ENCODE data around the gene FASTK. TPM values are rescaled to one million over a fixed set of nuclear protein-coding genes. Genes with fewer than 3 reads are reported as not detected.

FASTK gene
- total RNA-seq, 1 donor from 2014 or later: 56.1 TPM

DNA sequence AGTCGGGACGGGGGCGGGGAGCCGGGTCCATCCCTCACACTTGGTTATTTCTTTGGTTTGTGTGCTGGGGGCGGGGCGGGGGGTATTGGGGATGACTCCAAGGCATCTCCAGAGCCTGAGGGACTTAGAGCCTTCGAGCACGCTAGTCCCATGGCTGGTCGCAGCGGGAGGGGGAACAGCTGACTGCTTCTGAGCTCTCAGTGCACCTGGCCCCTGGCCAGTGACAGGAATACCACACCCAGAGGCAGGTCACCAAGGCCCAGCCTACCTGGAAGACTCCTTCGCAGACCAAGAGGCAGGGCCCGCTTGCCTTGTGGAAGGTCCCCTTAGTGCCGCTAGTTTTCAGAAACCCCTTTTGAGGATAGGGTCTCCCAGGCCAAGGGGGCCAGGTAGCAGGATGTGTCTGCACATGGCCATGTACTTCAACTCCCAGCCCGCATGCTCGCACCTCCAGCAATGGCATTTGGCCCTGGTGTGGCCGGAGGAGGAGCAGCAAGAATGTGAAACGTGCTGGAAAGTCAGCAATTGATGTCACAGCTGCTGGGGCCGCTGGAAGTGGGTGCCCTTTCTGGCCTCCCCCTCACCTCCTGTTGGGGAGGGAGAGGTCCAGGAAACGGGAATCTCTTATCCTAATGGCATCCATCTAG, 46.0 kb upstream of the FASTK start:
- H3K4me3 Mint-ChIP-seq (ENCODE audit: unreplicated experiment): peak overlapping the region; percentile 8
- TF ChIP-seq, protein P1, sequence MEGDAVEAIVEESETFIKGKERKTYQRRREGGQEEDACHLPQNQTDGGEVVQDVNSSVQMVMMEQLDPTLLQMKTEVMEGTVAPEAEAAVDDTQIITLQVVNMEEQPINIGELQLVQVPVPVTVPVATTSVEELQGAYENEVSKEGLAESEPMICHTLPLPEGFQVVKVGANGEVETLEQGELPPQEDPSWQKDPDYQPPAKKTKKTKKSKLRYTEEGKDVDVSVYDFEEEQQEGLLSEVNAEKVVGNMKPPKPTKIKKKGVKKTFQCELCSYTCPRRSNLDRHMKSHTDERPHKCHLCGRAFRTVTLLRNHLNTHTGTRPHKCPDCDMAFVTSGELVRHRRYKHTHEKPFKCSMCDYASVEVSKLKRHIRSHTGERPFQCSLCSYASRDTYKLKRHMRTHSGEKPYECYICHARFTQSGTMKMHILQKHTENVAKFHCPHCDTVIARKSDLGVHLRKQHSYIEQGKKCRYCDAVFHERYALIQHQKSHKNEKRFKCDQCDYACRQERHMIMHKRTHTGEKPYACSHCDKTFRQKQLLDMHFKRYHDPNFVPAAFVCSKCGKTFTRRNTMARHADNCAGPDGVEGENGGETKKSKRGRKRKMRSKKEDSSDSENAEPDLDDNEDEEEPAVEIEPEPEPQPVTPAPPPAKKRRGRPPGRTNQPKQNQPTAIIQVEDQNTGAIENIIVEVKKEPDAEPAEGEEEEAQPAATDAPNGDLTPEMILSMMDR (IDR thresholded peaks at IDR 0.05; ENCODE audit: insufficient read depth, low read depth, low read length): no peak
- no peak for TF ChIP-seq EZH2 (IDR thresholded peaks at IDR 0.05; ENCODE audit: insufficient read depth, low read length)
- no peak overlapping the region for H3K27ac Mint-ChIP-seq (ENCODE audit: unreplicated experiment)
- Histone ChIP-seq H3K27ac (ENCODE audit: low read depth, low read length) (no peak overlapping the region), H3K9me3 (ENCODE audit: insufficient read depth, low read depth, low read length) (no peaks in the 10 kb centered on the region), H3K27me3 (ENCODE audit: insufficient read depth, low read length) (no peaks in the 10 kb centered on the region), H3K4me3 (ENCODE audit: insufficient read depth, low read depth, low read length) (no peak overlapping the region), H3K4me1 (ENCODE audit: insufficient read depth, low read length) (peaks cover 7% of the 10 kb centered on the region), H3K36me3 (ENCODE audit: insufficient read depth, low read length) (peaks cover 13% of the 10 kb centered on the region), H4K20me1 (ENCODE audit: insufficient read depth, low read length) (peaks cover 65% of the 10 kb centered on the region), H2AFZ (ENCODE audit: low read depth, low read length) (no peak overlapping the region), H3K79me2 (ENCODE audit: insufficient read depth, low read length) (no peaks in the 10 kb centered on the region), H3K9ac (ENCODE audit: low read length) (no peak overlapping the region), H3K4me2 (ENCODE audit: low read length) (no peak overlapping the region)
- H3K9me3 Mint-ChIP-seq (ENCODE audit: unreplicated experiment): no peaks in the 10 kb centered on the region
- peaks cover 9% of the 10 kb centered on the region for H3K4me1 Mint-ChIP-seq (ENCODE audit: low read depth, unreplicated experiment)
- FAIRE-seq (no peak), DNase-seq (ENCODE audit: low read depth) (no peak)
- peaks cover 17% of the 10 kb centered on the region for H3K36me3 Mint-ChIP-seq (ENCODE audit: low read depth, unreplicated experiment)
- no peaks in the 10 kb centered on the region for H3K27me3 Mint-ChIP-seq (ENCODE audit: low read depth, unreplicated experiment)

DNA sequence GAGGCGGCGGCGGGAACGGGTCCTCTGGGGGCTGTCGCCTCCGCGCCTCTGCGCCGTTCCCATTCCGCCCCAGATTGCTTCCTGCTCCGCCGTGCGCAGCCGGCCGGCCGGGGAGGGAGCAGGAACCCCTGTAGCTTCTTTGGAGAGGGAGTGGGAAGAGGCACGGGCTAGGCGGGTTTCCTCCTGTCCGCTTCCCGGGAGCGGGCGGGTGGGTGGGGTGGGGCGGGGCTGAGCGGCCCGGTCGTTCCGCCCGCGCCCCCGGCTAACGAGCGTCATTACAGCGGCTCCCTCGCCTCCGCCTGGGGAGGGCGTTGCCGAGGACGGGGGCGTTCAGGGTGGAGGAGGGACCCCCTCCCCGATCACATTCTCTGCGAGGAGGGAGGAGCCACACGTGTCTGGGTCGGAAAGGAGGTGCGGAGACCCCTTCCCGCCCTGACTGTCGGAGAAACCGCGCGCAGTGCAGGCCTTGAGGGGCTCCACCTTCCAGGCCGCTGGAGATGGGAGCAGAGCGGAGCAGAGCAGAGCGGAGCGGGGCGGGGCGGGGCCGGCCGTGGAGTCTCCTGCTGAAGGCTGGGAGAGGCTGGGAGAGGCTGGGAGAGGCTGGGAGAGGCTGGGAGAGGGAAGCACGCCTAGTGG, 45.4 kb upstream of the FASTK start:
- FAIRE-seq: no peak
- H3K36me3 ChIP-seq (ENCODE audit: insufficient read depth, low read length): peaks cover 13% of the 10 kb centered on the region
- H3K27ac ChIP-seq (ENCODE audit: low read depth, low read length): no peak overlapping the region
- peaks cover 7% of the 10 kb centered on the region for H3K4me1 ChIP-seq (ENCODE audit: insufficient read depth, low read length)
- H3K9me3 ChIP-seq (ENCODE audit: insufficient read depth, low read depth, low read length): no peaks in the 10 kb centered on the region
- TF ChIP-seq, protein P1 (IDR thresholded peaks at IDR 0.05; ENCODE audit: insufficient read depth, low read depth, low read length): no peak
- no peak for TF ChIP-seq EZH2 (IDR thresholded peaks at IDR 0.05; ENCODE audit: insufficient read depth, low read length)
- peaks cover 22% of the 10 kb centered on the region for H3K36me3 Mint-ChIP-seq (ENCODE audit: low read depth, unreplicated experiment)
- peaks cover 9% of the 10 kb centered on the region for H3K4me1 Mint-ChIP-seq (ENCODE audit: low read depth, unreplicated experiment)
- no peak for DNase-seq (ENCODE audit: low read depth)
- peak overlapping the region; percentile 41 for H2AFZ ChIP-seq (ENCODE audit: low read depth, low read length)
- H3K4me3 ChIP-seq (ENCODE audit: insufficient read depth, low read depth, low read length): peak overlapping the region; percentile 50
- peak overlapping the region; percentile 91 for H3K4me2 ChIP-seq (ENCODE audit: low read length)
- peak overlapping the region; percentile 8 for H3K4me3 Mint-ChIP-seq (ENCODE audit: unreplicated experiment)
- peak overlapping the region; percentile 14 for H3K9ac ChIP-seq (ENCODE audit: low read length)
- H3K79me2 ChIP-seq (ENCODE audit: insufficient read depth, low read length): no peaks in the 10 kb centered on the region
- H3K27me3 Mint-ChIP-seq (ENCODE audit: low read depth, unreplicated experiment): no peaks in the 10 kb centered on the region
- no peaks in the 10 kb centered on the region for H3K27me3 ChIP-seq (ENCODE audit: insufficient read depth, low read length)
- H4K20me1 ChIP-seq (ENCODE audit: insufficient read depth, low read length): peaks cover 67% of the 10 kb centered on the region
- H3K27ac Mint-ChIP-seq (ENCODE audit: unreplicated experiment): no peak overlapping the region
- H3K9me3 Mint-ChIP-seq (ENCODE audit: unreplicated experiment): no peaks in the 10 kb centered on the region

DNA sequence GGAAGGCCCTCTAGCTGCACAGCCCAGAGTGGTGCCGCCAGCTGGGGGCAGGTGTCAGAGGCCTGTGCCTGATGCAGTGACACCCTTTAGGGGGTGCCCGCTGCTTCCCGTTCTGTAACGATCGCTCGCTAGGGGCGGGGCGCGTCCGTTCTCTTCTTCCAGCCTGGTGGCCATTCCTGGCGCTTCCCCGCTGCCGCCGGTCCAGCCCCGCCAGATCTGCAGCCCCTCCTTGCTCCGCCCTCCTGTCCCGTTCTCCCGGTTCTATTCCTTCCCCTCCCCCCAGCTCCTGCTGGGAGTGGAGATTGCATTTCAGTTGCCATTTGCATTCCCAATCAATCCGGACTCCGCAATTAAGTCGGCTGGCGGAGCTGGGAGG, 44.8 kb upstream of the FASTK start:
- Histone ChIP-seq H3K9me3 (ENCODE audit: insufficient read depth, low read depth, low read length) (no peaks in the 10 kb centered on the region), H3K9ac (ENCODE audit: low read length) (peak overlapping the region; percentile 14), H3K4me3 (ENCODE audit: insufficient read depth, low read depth, low read length) (peak overlapping the region; percentile 50), H3K79me2 (ENCODE audit: insufficient read depth, low read length) (no peaks in the 10 kb centered on the region), H3K4me1 (ENCODE audit: insufficient read depth, low read length) (peaks cover 7% of the 10 kb centered on the region), H3K27ac (ENCODE audit: low read depth, low read length) (no peak overlapping the region), H2AFZ (ENCODE audit: low read depth, low read length) (peak overlapping the region; percentile 41), H3K36me3 (ENCODE audit: insufficient read depth, low read length) (peaks cover 13% of the 10 kb centered on the region), H3K4me2 (ENCODE audit: low read length) (peak overlapping the region; percentile 91), H4K20me1 (ENCODE audit: insufficient read depth, low read length) (peaks cover 70% of the 10 kb centered on the region), H3K27me3 (ENCODE audit: insufficient read depth, low read length) (no peaks in the 10 kb centered on the region)
- no peak for TF ChIP-seq EZH2 (IDR thresholded peaks at IDR 0.05; ENCODE audit: insufficient read depth, low read length)
- TF ChIP-seq, protein P1 (IDR thresholded peaks at IDR 0.05; ENCODE audit: insufficient read depth, low read depth, low read length): no peak
- Mint-ChIP-seq H3K27me3 (ENCODE audit: low read depth, unreplicated experiment) (no peaks in the 10 kb centered on the region), H3K4me3 (ENCODE audit: unreplicated experiment) (peak overlapping the region; percentile 72), H3K4me1 (ENCODE audit: low read depth, unreplicated experiment) (peaks cover 9% of the 10 kb centered on the region), H3K27ac (ENCODE audit: unreplicated experiment) (no peak overlapping the region), H3K9me3 (ENCODE audit: unreplicated experiment) (no peaks in the 10 kb centered on the region), H3K36me3 (ENCODE audit: low read depth, unreplicated experiment) (peaks cover 23% of the 10 kb centered on the region)
- FAIRE-seq (no peak), DNase-seq (ENCODE audit: low read depth) (no peak)

Data from astrocyte (in vitro differentiated cells and primary cell).